ENCODE results near the gene MOB3A.
A peak's percentile ranks its signal among the peaks of the same experiment; 100 is the strongest.

The MOB3A gene

GRCh38 chr19:2079076-2079864 is 16.9 kb downstream of the MOB3A start:
- no peak for DNase-seq

GRCh38 chr19:2077833-2078619 is 18.1 kb downstream of the MOB3A start:
- DNase-seq, result no peak

GRCh38 chr19:2077398-2077797 is 18.7 kb downstream of the MOB3A start:
- DNase-seq, result no peak

GRCh38 chr19:2076526-2076944 is 19.6 kb downstream of the MOB3A start:
- DNase-seq, result no peak

GRCh38 chr19:2072757-2073551 is 23.2 kb downstream of the MOB3A start:
- no peak for DNase-seq

- DNase-seq, result no peak
These were observed 25.0 kb downstream of the MOB3A start for GRCh38 chr19:2070986-2071673.

- no peak for DNase-seq
These were observed 25.7 kb downstream of the MOB3A start for GRCh38 chr19:2070436-2070827.

GRCh38 chr19:2064788-2065524 is 31.2 kb downstream of the MOB3A start:
- DNase-seq, result peak; percentile 73

- peak; percentile 41 for DNase-seq
These were observed 31.7 kb downstream of the MOB3A start for GRCh38 chr19:2064395-2064787.

- DNase-seq, result no peak
These were observed 32.3 kb downstream of the MOB3A start for GRCh38 chr19:2063824-2064223.

- DNase-seq, result no peak
These were observed 33.4 kb downstream of the MOB3A start for GRCh38 chr19:2062770-2063169.

- no peak for DNase-seq
These were observed 33.8 kb downstream of the MOB3A start for GRCh38 chr19:2062389-2062729.

GRCh38 chr19:2061495-2062388 is 34.4 kb downstream of the MOB3A start:
- DNase-seq, result peak; percentile 100

- no peak for DNase-seq
These were observed 35.1 kb downstream of the MOB3A start for GRCh38 chr19:2060884-2061494.

- peak; percentile 78 for DNase-seq
These were observed 36.5 kb downstream of the MOB3A start for GRCh38 chr19:2059422-2060201.

GRCh38 chr19:2058570-2059421 is 37.3 kb downstream of the MOB3A start:
- no peak for DNase-seq

- no peak for DNase-seq
These were observed 38.3 kb downstream of the MOB3A start for GRCh38 chr19:2057484-2058469.

- DNase-seq, result no peak
These were observed 39.3 kb downstream of the MOB3A start for GRCh38 chr19:2056837-2057192.
